Fibroblast of skin of back (primary cell): ENCODE results near the gene ASB2.

Experiments used
- DNase-seq: peaks from one replicate; pipeline ENCODE4 v3.0.0-alpha.2; 2013

The ASB2 gene

GRCh38 chr14:93946541-93947090 lies 29.8 kb downstream of the ASB2 start:
- DNase-seq = no peak

GRCh38 chr14:93946104-93946503 lies 30.3 kb downstream of the ASB2 start:
- no peak for DNase-seq

GRCh38 chr14:93945070-93945399 lies 31.3 kb downstream of the ASB2 start:
- DNase-seq = no peak

GRCh38 chr14:93944348-93945069 lies 31.9 kb downstream of the ASB2 start:
- DNase-seq = no peak

GRCh38 chr14:93943930-93944329 lies 32.4 kb downstream of the ASB2 start:
- no peak for DNase-seq

GRCh38 chr14:93943052-93943451 lies 33.3 kb downstream of the ASB2 start:
- DNase-seq = peak; percentile 9

GRCh38 chr14:93941293-93941910 lies 35.0 kb downstream of the ASB2 start:
- DNase-seq = peak; percentile 64

- no peak for DNase-seq
Measured at GRCh38 chr14:93940437-93940836, 35.9 kb downstream of the ASB2 start.

GRCh38 chr14:93939304-93940229 lies 36.8 kb downstream of the ASB2 start:
- DNase-seq = peak; percentile 55

- DNase-seq = no peak
Measured at GRCh38 chr14:93938751-93939303, 37.5 kb downstream of the ASB2 start.

- DNase-seq = no peak
Measured at GRCh38 chr14:93937519-93937918, 38.9 kb downstream of the ASB2 start.

GRCh38 chr14:93936926-93937325 lies 39.4 kb downstream of the ASB2 start:
- no peak for DNase-seq

GRCh38 chr14:93936245-93936644 lies 40.1 kb downstream of the ASB2 start:
- no peak for DNase-seq

- no peak for DNase-seq
Measured at GRCh38 chr14:93935213-93935612, 41.2 kb downstream of the ASB2 start.

GRCh38 chr14:93932642-93933041 lies 43.7 kb downstream of the ASB2 start:
- no peak for DNase-seq

GRCh38 chr14:93930989-93931307 lies 45.4 kb downstream of the ASB2 start:
- DNase-seq = no peak

- no peak for DNase-seq
Measured at GRCh38 chr14:93930296-93930988, 45.9 kb downstream of the ASB2 start.

GRCh38 chr14:93929657-93930056 lies 46.7 kb downstream of the ASB2 start:
- DNase-seq = no peak

- no peak for DNase-seq
Measured at GRCh38 chr14:93929048-93929535, 47.3 kb downstream of the ASB2 start.

- DNase-seq = no peak
Measured at GRCh38 chr14:93928184-93929047, 48.0 kb downstream of the ASB2 start.

GRCh38 chr14:93927800-93928145 lies 48.6 kb downstream of the ASB2 start:
- no peak for DNase-seq
